GM19023 (cell line): Measurements from ENCODE around the gene LPAR1.
"Not testable (repeated sequence)": the region's sequence is repeated elsewhere in the genome, so short reads cannot be mapped to it uniquely, and the experiment has no call there.

ENCODE experiments used
- ATAC-seq: cut with Tn5 transposase; IDR thresholded peaks from one replicate; pipeline ENCODE4 v1.9.1; 2021; ENCODE audit warnings: mild to moderate bottlenecking, moderate library complexity; ENCODE audit not compliant: unreplicated experiment

LPAR1 gene

DNA sequence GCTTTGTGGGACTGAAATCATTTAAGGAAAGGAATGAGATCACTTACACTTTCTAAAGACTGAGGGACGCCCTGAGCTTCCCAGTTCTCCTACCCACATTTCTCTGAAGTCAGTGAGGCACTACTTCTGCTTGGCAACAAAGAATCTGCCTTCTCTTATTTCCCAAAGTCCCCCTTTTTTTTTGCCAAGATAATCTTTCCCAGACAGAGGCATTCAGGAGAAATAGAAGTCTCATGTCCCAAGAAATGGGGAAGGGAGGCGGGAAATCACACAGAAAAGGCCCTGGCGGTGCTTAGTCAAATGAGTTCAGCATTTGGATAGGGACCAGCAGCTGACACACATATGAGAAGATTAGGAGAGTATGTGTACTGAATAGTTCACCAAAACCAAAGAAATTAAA, 210.0 kb downstream of the LPAR1 start:
- ATAC-seq: no peak

DNA sequence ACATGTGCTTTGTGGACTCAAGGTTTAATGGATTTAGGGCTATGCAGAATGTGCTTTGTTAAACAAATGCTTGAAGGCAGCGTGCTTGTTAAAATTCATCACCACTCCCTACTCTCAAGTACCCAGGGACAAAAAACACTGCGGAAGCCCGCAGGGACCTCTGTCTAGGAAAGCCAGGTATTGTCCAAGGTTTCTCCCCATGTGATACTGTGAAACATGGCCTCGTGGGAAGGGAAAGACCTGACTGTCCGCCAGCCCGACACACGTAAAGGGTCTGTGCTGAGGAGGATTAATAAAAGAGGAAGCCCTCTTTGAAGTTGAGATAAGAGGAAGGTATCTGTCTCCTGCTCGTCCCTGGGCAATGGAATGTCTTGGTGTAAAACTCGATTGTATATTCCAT, 211.9 kb downstream of the LPAR1 start:
- not testable (repeated sequence) for ATAC-seq

DNA sequence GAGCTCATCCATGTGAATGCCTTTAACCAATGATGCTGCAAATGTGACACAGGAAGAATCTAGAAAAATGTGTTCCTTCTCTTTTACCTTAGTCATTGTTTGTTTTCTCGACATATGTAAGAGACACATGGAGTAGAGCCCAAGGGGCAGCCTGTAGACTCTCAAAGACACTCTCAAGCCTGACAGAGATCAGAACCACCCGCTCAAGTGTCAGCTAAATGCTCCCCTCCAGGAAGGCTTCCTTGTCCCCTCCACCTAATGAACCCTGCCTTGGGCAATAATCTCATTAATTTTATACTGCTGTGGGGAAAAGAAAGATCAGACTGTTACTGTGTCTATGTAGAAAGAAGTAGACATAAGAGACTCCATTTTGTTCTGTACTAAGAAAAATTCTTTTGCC, 212.3 kb downstream of the LPAR1 start:
- ATAC-seq: no peak

- ATAC-seq: not testable (repeated sequence)
Measured at GRCh38 chr9:110825129-110825528, 213.1 kb downstream of the LPAR1 start.
